Body of pancreas (tissue), 4 donors: ENCODE results near the gene UQCRC1. TPM values are rescaled to one million over a fixed set of nuclear protein-coding genes. Genes with fewer than 3 reads are reported as not detected.
A peak's percentile ranks its signal among the peaks of the same experiment; 100 is the strongest.

Experiments used
- ATAC-seq: fragments of 150-250 bp; one replicate; pipeline ENCODE4 v1.9.1; 2016
- DNase-seq, 4 donors: peaks; one replicate each; pipeline ENCODE4 v3.0.0-alpha.2; 2019
- H3K27ac ChIP-seq, 4 donors: fragments of 200-600 bp; sonication (generic); 1 replicate in 3 of 4; 2 replicates in 1 of 4; pipeline versions ENCODE4 v1.5.1 to v1.6.1; 2016 to 2019; ENCODE audit warnings: mild to moderate bottlenecking in 1 of 4, mixed read lengths in 1 of 4, moderate library complexity in 1 of 4
- H3K27me3 ChIP-seq, 2 donors: fragments of 200-600 bp; sonication (generic); one replicate each; pipeline ENCODE4 v1.6.0; 2016; ENCODE audit warnings: mild to moderate bottlenecking in 1 of 2
- H3K36me3 ChIP-seq, 2 donors: fragments of 200-600 bp; sonication (generic); replicated peaks in 1 of 2; 2 replicates each; pipeline ENCODE4 v1.5.1; 2016; ENCODE audit warnings: low read depth in 2 of 2; ENCODE audit not compliant: insufficient read depth in 1 of 2
- H3K4me1 ChIP-seq: fragments of 200-600 bp; sonication (generic); one replicate; pipeline ENCODE4 v1.6.0; 2016
- H3K4me3 ChIP-seq, 2 donors: fragments of 200-600 bp; sonication (generic); 1 replicate in 1 of 2; 2 replicates in 1 of 2; pipeline ENCODE4 v1.5.1; 2016 to 2019
- H3K9me3 ChIP-seq, 3 donors: fragments of 200-600 bp; sonication (generic); 1 replicate in 2 of 3; 2 replicates in 1 of 3; pipeline ENCODE4 v1.5.1; 2016
- POLR2A ChIP-seq, 3 donors: fragments of 450-650 bp; IDR thresholded peaks; one replicate each; pipeline ENCODE4 v1.6.1; 2016; ENCODE audit warnings: antibody characterized with exemption in 3 of 3, mild to moderate bottlenecking in 2 of 3
- WGBS, 2 donors: methylation state at CpG; one replicate each; pipeline ENCODE4 v1.1.5; 2017; 5-methylcytosine and 5-hydroxymethylcytosine counted together
- intact Hi-C: fragments of 100-400 bp; cut with DNase I; formaldehyde crosslinking; loops from one replicate; pipeline ENCODE4 v1.15.1; 2023
- total RNA-seq, 2 donors: library from RNA; depleted of rRNA; stranded (reverse); fragments of >200 nt; gene quantifications; one replicate each; pipeline ENCODE4 v1.1.0, GENCODE V29; 2016
- TF ChIP-seq, protein P1 (sequence below), 7 experiments: fragments of 450-650 bp in 4 of 7; fragments of 200-600 bp in 3 of 7; sonication (generic) in 3 of 7; IDR thresholded peaks; one replicate each; pipeline ENCODE4 v1.5.1; 2016 to 2019; ENCODE audit warnings: antibody characterized with exemption in 7 of 7

Gene UQCRC1
- total RNA-seq, 2 donors from 2014 or later, result 92.9 to 161 TPM

- ATAC-seq, result no peak
- WGBS, 2 donors, result 99 to 100% methylated on average over 9 to 12 of the region's 12 CpGs
Observed at GRCh38 chr3:48599509-48600285, 9.7 kb downstream of the UQCRC1 start.

GRCh38 chr3:48599077-48599501 lies 10.4 kb downstream of the UQCRC1 start:
- H3K4me1 ChIP-seq, result peaks cover 13% of the 10 kb centered on the region
- no peaks in the 10 kb centered on the region for H3K9me3 ChIP-seq
- 76 to 86% methylated on average over 9 to 11 of the region's 11 CpGs for WGBS, 2 donors
- TF ChIP-seq, protein P1, sequence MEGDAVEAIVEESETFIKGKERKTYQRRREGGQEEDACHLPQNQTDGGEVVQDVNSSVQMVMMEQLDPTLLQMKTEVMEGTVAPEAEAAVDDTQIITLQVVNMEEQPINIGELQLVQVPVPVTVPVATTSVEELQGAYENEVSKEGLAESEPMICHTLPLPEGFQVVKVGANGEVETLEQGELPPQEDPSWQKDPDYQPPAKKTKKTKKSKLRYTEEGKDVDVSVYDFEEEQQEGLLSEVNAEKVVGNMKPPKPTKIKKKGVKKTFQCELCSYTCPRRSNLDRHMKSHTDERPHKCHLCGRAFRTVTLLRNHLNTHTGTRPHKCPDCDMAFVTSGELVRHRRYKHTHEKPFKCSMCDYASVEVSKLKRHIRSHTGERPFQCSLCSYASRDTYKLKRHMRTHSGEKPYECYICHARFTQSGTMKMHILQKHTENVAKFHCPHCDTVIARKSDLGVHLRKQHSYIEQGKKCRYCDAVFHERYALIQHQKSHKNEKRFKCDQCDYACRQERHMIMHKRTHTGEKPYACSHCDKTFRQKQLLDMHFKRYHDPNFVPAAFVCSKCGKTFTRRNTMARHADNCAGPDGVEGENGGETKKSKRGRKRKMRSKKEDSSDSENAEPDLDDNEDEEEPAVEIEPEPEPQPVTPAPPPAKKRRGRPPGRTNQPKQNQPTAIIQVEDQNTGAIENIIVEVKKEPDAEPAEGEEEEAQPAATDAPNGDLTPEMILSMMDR (IDR thresholded peaks at IDR 0.05), result no peak
- TF ChIP-seq POLR2A (IDR thresholded peaks at IDR 0.05), result no peak
- no peak for DNase-seq
- no peak overlapping the region for H3K27ac ChIP-seq
- no peak for ATAC-seq
- H3K36me3 ChIP-seq, result peaks cover 18 to 46% of the 10 kb centered on the region in 2 donors
- intact Hi-C loops, result no loop called here
- H3K27me3 ChIP-seq, result no peaks in the 10 kb centered on the region
- H3K4me3 ChIP-seq, result no peak overlapping the region

More at GRCh38 chr3:48599509-48600285, 9.7 kb downstream of the UQCRC1 start:
- no peaks in the 10 kb centered on the region for H3K27me3 ChIP-seq
- intact Hi-C loops, result no loop called here
- peaks cover 10% of the 10 kb centered on the region for H3K4me1 ChIP-seq
- no peaks in the 10 kb centered on the region for H3K9me3 ChIP-seq
- DNase-seq, result no peak
- TF ChIP-seq, protein P1 (IDR thresholded peaks at IDR 0.05), result no peak
- TF ChIP-seq POLR2A (IDR thresholded peaks at IDR 0.05), result no peak
- no peak overlapping the region for H3K4me3 ChIP-seq
- no peak overlapping the region for H3K27ac ChIP-seq
- H3K36me3 ChIP-seq, result peaks cover 22 to 52% of the 10 kb centered on the region in 2 donors

DNA sequence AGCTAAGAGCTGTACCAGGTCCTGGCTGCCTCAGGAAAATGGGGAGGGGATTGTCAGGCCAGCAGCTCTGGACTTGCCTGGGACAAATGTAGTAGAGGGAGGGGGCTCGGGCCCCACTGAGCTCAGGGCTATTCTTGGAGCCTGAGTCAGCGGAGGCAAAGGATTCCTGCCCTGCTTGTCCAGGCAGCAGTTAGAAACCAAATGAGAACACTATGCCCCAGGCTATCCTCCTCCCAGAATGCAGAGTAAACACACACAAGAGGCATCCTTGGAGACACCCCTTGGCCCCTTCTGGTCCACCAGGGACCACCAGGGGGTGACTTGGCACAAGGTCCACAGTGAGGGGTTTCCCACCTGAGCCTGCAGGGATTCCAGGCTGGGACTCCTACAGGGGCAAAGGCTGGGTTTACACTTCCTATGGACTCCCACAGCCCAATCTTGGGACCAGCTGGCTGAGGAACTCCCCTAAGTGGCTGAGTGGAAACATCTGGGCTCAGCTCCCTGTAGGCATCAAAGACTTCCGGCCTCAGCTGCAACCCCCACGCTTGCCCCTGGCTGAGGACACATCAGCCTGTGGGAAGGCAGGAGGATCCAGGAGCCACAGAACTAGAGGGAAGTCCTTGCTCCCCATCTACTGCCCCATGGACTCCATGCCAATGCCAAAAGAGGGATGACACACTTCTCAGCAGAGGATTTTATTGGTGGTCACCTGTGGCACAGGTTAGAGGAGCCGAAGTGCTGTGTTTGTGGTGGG lies 10.9 kb downstream of the UQCRC1 start:
- H3K4me3 ChIP-seq, result no peak overlapping the region
- H3K4me1 ChIP-seq, result peaks cover 13% of the 10 kb centered on the region
- no peak for ATAC-seq
- intact Hi-C loops, result no loop called here
- H3K27me3 ChIP-seq, result no peaks in the 10 kb centered on the region
- no peaks in the 10 kb centered on the region for H3K9me3 ChIP-seq
- 78 to 94% methylated on average over 3 to 5 of the region's 5 CpGs for WGBS, 2 donors
- no peak overlapping the region for H3K27ac ChIP-seq
- peak in 1 of 4 donors; percentile 17 for DNase-seq
- H3K36me3 ChIP-seq, result peaks cover 15 to 40% of the 10 kb centered on the region in 2 donors
- TF ChIP-seq POLR2A (IDR thresholded peaks at IDR 0.05), result no peak
- TF ChIP-seq, protein P1 (IDR thresholded peaks at IDR 0.05), result no peak

DNA sequence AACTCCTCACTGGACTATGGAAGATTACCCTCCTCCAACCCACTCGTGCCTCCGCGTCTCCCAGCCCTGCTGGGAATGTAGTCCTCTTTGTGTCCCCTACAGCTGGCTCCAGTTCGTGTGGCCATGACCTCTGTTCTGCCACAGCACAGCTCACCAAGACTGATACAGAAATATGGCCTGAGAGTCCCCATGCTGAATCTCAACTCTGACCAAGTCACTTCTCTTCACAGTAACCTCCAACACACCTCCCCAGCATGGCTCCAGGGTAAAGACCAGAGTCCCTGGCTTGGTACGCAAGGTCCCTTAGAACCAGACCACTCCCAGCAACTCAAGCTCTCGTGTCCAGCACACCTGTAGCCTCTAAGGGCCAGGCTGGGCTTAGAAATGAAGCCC lies 12.0 kb downstream of the UQCRC1 start:
- Histone ChIP-seq H3K27ac (no peak overlapping the region), H3K4me1 (peaks cover 13% of the 10 kb centered on the region), H3K4me3 (no peak overlapping the region), H3K36me3 (peaks cover 14 to 31% of the 10 kb centered on the region in 2 donors), H3K27me3 (no peaks in the 10 kb centered on the region), H3K9me3 (no peaks in the 10 kb centered on the region)
- DNase-seq (no peak), ATAC-seq (no peak)
- 54 to 73% methylated on average over 6 of the region's 6 CpGs for WGBS, 2 donors
- no peak for TF ChIP-seq POLR2A (IDR thresholded peaks at IDR 0.05)
- TF ChIP-seq, protein P1 (IDR thresholded peaks at IDR 0.05), result no peak
- intact Hi-C loops, result no loop called here
